ENCODE results near the gene IFT43. TPM values are rescaled to one million over a fixed set of nuclear protein-coding genes. Genes with fewer than 3 reads are reported as not detected.

Gene IFT43
- total RNA-seq, 1 donor from 2014 or later, result 36.9 TPM

- H3K4me3 Mint-ChIP-seq, result peak overlapping the region; percentile 58
- DNase-seq (ENCODE audit: extremely low spot score, unreplicated experiment), result no peak
- H3K27me3 Mint-ChIP-seq, result peaks cover 3% of the 10 kb centered on the region
- no peaks in the 10 kb centered on the region for H3K9me3 Mint-ChIP-seq
- no peak overlapping the region for H3K27ac Mint-ChIP-seq
- peaks cover 76% of the 10 kb centered on the region for H3K4me1 Mint-ChIP-seq (ENCODE audit: unreplicated experiment)
- peaks cover 4% of the 10 kb centered on the region for H3K36me3 Mint-ChIP-seq
- TF ChIP-seq CTCF (conservative IDR thresholded peaks at IDR 0.05), result no peak
These were observed 8.6 kb upstream of the IFT43 start for GRCh38 chr14:75976826-75977581.

GRCh38 chr14:75977582-75977943 is 8.0 kb upstream of the IFT43 start:
- no peak overlapping the region for H3K27ac Mint-ChIP-seq
- peaks cover 4% of the 10 kb centered on the region for H3K36me3 Mint-ChIP-seq
- H3K4me1 Mint-ChIP-seq (ENCODE audit: unreplicated experiment), result peaks cover 70% of the 10 kb centered on the region
- peak overlapping the region; percentile 58 for H3K4me3 Mint-ChIP-seq
- H3K9me3 Mint-ChIP-seq, result no peaks in the 10 kb centered on the region
- H3K27me3 Mint-ChIP-seq, result peaks cover 3% of the 10 kb centered on the region
- no peak for DNase-seq (ENCODE audit: extremely low spot score, unreplicated experiment)
- no peak for TF ChIP-seq CTCF (conservative IDR thresholded peaks at IDR 0.05)

- DNase-seq (ENCODE audit: extremely low spot score, unreplicated experiment), result no peak
- Mint-ChIP-seq H3K27me3 (peaks cover 3% of the 10 kb centered on the region), H3K27ac (peak overlapping the region; percentile 50), H3K4me1 (ENCODE audit: unreplicated experiment) (peaks cover 63% of the 10 kb centered on the region), H3K9me3 (no peaks in the 10 kb centered on the region), H3K4me3 (peak overlapping the region; percentile 59), H3K36me3 (peaks cover 4% of the 10 kb centered on the region)
- no peak for TF ChIP-seq CTCF (conservative IDR thresholded peaks at IDR 0.05)
These were observed 7.3 kb upstream of the IFT43 start for GRCh38 chr14:75978249-75978731.

GRCh38 chr14:75979071-75979571 is 6.4 kb upstream of the IFT43 start:
- no peak for DNase-seq (ENCODE audit: extremely low spot score, unreplicated experiment)
- Mint-ChIP-seq H3K4me3 (peak overlapping the region; percentile 95), H3K27ac (no peak overlapping the region)

More at GRCh38 chr14:75979071-75979571, 6.4 kb upstream of the IFT43 start:
- peak; percentile 69 for TF ChIP-seq CTCF (conservative IDR thresholded peaks at IDR 0.05)
- Mint-ChIP-seq H3K4me1 (ENCODE audit: unreplicated experiment) (peaks cover 62% of the 10 kb centered on the region), H3K36me3 (peaks cover 4% of the 10 kb centered on the region), H3K9me3 (no peaks in the 10 kb centered on the region), H3K27me3 (peaks cover 3% of the 10 kb centered on the region)

Data from type B pancreatic cell (in vitro differentiated cells).